SK-N-SH (cell line): ENCODE results near the gene COL12A1.

Source experiments
- CTCF ChIP-seq: fragments of 200-600 bp; sonication (generic); IDR thresholded peaks from 2 replicates; pipeline ENCODE4 v1.6.1; 2017; ENCODE audit warnings: antibody characterized with exemption, mild to moderate bottlenecking, moderate library complexity
- EP300 ChIP-seq, 2 experiments: IDR thresholded peaks; 2 replicates each; pipeline versions ENCODE4 v1.4.0 to v1.6.1; 2012; ENCODE audit warnings: borderline replicate concordance in 1 of 2, low read depth in 1 of 2, low read length in 1 of 2
- MXI1 ChIP-seq: IDR thresholded peaks from 2 replicates; pipeline ENCODE4 v1.6.1; 2012; ENCODE audit warnings: mild to moderate bottlenecking, low read depth, low read length, improper control_type of control experiment
- TF ChIP-seq, protein P1 (sequence below): IDR thresholded peaks from 2 replicates; pipeline ENCODE4 v1.6.1; 2012; ENCODE audit warnings: mild to moderate bottlenecking, low read depth, low read length, moderate library complexity

DNA sequence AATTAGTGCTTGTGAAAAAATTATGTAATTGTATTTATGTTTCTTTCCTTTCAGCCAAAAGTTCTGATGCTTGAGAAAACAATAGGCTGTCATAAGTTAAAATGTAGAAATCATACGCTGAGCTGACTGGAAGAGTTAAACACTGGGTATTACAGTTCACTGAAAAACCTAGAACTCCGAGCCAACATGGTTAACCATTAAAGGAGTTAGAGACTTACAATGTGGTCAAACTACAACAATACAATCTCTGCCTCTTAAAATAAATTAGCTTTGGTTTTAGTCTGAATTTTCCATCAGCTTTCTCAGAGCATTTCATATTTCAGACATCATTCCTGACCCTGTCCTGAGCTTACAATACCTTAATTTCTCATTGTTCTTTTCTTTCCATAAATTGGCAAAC, 91.0 kb downstream of the COL12A1 start:
- TF ChIP-seq CTCF (no peak), MXI1 (no peak), EP300 (IDR thresholded peaks at IDR 0.05; ENCODE audit: borderline replicate concordance in 1 of 2, low read depth in 1 of 2, low read length in 1 of 2) (no peak)
- TF ChIP-seq, protein P1, sequence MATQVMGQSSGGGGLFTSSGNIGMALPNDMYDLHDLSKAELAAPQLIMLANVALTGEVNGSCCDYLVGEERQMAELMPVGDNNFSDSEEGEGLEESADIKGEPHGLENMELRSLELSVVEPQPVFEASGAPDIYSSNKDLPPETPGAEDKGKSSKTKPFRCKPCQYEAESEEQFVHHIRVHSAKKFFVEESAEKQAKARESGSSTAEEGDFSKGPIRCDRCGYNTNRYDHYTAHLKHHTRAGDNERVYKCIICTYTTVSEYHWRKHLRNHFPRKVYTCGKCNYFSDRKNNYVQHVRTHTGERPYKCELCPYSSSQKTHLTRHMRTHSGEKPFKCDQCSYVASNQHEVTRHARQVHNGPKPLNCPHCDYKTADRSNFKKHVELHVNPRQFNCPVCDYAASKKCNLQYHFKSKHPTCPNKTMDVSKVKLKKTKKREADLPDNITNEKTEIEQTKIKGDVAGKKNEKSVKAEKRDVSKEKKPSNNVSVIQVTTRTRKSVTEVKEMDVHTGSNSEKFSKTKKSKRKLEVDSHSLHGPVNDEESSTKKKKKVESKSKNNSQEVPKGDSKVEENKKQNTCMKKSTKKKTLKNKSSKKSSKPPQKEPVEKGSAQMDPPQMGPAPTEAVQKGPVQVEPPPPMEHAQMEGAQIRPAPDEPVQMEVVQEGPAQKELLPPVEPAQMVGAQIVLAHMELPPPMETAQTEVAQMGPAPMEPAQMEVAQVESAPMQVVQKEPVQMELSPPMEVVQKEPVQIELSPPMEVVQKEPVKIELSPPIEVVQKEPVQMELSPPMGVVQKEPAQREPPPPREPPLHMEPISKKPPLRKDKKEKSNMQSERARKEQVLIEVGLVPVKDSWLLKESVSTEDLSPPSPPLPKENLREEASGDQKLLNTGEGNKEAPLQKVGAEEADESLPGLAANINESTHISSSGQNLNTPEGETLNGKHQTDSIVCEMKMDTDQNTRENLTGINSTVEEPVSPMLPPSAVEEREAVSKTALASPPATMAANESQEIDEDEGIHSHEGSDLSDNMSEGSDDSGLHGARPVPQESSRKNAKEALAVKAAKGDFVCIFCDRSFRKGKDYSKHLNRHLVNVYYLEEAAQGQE, result no peak
